ENCODE data around the gene ARHGAP8.
"Not testable (repeated sequence)": the region's sequence is repeated elsewhere in the genome, so short reads cannot be mapped to it uniquely, and the experiment has no call there.

- not testable (repeated sequence) for TF ChIP-seq CTCF (conservative IDR thresholded peaks at IDR 0.05 in 1 of 2, IDR thresholded peaks at IDR 0.05 in 1 of 2; ENCODE audit: low read depth in 1 of 2, low read length in 2 of 2); EZH2 (IDR thresholded peaks at IDR 0.05; ENCODE audit: low read length, missing control alignments)
These were observed 152.2 kb downstream of the ARHGAP8 start for GRCh38 chr22:44904492-44905152.
